Measurements from ENCODE around the gene CDK9. TPM values are rescaled to one million over a fixed set of nuclear protein-coding genes. Genes with fewer than 3 reads are reported as not detected.

CDK9 gene
- total RNA-seq, 4 donors from 2014 or later = 60.7 to 96.3 (median 70.7) TPM

DNA sequence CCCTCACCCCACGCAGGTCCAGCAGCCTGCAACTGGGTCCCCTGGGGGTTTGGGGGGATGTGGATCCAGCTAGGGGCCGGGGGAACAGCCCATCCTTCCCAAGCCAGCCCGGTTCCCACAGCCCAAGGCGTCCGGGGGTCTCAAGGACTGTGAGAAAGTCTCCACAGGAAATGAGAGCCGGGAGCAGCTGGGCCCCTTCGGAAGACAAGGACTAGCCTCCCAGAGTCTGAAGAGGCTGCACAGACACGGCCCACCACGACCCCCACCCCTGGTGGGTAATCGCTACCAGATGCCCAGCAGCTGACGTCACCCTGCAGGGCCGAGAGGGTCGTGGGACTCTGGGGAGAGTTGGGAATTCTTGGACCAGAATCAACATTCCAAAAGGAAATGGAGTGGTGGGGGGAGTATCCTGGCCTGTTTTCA is 17.9 kb upstream of the CDK9 start:
- TF ChIP-seq POLR2A (IDR thresholded peaks at IDR 0.05) = no peak
- TF ChIP-seq, protein P1, sequence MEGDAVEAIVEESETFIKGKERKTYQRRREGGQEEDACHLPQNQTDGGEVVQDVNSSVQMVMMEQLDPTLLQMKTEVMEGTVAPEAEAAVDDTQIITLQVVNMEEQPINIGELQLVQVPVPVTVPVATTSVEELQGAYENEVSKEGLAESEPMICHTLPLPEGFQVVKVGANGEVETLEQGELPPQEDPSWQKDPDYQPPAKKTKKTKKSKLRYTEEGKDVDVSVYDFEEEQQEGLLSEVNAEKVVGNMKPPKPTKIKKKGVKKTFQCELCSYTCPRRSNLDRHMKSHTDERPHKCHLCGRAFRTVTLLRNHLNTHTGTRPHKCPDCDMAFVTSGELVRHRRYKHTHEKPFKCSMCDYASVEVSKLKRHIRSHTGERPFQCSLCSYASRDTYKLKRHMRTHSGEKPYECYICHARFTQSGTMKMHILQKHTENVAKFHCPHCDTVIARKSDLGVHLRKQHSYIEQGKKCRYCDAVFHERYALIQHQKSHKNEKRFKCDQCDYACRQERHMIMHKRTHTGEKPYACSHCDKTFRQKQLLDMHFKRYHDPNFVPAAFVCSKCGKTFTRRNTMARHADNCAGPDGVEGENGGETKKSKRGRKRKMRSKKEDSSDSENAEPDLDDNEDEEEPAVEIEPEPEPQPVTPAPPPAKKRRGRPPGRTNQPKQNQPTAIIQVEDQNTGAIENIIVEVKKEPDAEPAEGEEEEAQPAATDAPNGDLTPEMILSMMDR (IDR thresholded peaks at IDR 0.05) = no peak
- DNase-seq (ENCODE audit: low spot score in 2 of 2) = no peak
- 43 to 57% methylated on average over 13 of the region's 13 CpGs for WGBS, 2 donors
- intact Hi-C loops (cut with DNase I; ENCODE audit: low total_unique reads) = no loop called here
- no peak overlapping the region for H3K4me3 ChIP-seq (ENCODE audit: low read depth, poor library complexity, severe bottlenecking)

- no peak for TF ChIP-seq POLR2A (IDR thresholded peaks at IDR 0.05)
- TF ChIP-seq, protein P1 (IDR thresholded peaks at IDR 0.05) = no peak
- intact Hi-C loops (cut with DNase I; ENCODE audit: low total_unique reads) = no loop called here
- 67 to 70% methylated on average over 8 of the region's 8 CpGs for WGBS, 2 donors
- no peak overlapping the region for H3K4me3 ChIP-seq (ENCODE audit: low read depth, poor library complexity, severe bottlenecking)
- no peak for DNase-seq (ENCODE audit: low spot score in 2 of 2)
These were observed 17.1 kb upstream of the CDK9 start for GRCh38 chr9:127768698-127769097.

- TF ChIP-seq, protein P1 (IDR thresholded peaks at IDR 0.05) = no peak
- TF ChIP-seq POLR2A (IDR thresholded peaks at IDR 0.05) = no peak
- no peak for DNase-seq (ENCODE audit: low spot score in 2 of 2)
- 88 to 94% methylated on average over 5 of the region's 5 CpGs for WGBS, 2 donors
- intact Hi-C loops (cut with DNase I; ENCODE audit: low total_unique reads) = no loop called here
- H3K4me3 ChIP-seq (ENCODE audit: low read depth, poor library complexity, severe bottlenecking) = no peak overlapping the region
These were observed 16.7 kb upstream of the CDK9 start for GRCh38 chr9:127769101-127769500.

- intact Hi-C loops (cut with DNase I; ENCODE audit: low total_unique reads) = no loop called here
- WGBS, 2 donors = 78 to 81% methylated on average over 4 of the region's 4 CpGs
- no peak for DNase-seq (ENCODE audit: low spot score in 2 of 2)
- H3K4me3 ChIP-seq (ENCODE audit: low read depth, poor library complexity, severe bottlenecking) = no peak overlapping the region
- TF ChIP-seq, protein P1 (IDR thresholded peaks at IDR 0.05) = no peak
- no peak for TF ChIP-seq POLR2A (IDR thresholded peaks at IDR 0.05)
These were observed 15.8 kb upstream of the CDK9 start for GRCh38 chr9:127769929-127770582.

GRCh38 chr9:127770583-127770904 is 15.3 kb upstream of the CDK9 start:
- no peak for DNase-seq (ENCODE audit: low spot score in 2 of 2)
- 61 to 66% methylated on average over 3 of the region's 3 CpGs for WGBS, 2 donors
- TF ChIP-seq, protein P1 (IDR thresholded peaks at IDR 0.05) = no peak
- no peak for TF ChIP-seq POLR2A (IDR thresholded peaks at IDR 0.05)
- intact Hi-C loops (cut with DNase I; ENCODE audit: low total_unique reads) = no loop called here
- no peak overlapping the region for H3K4me3 ChIP-seq (ENCODE audit: low read depth, poor library complexity, severe bottlenecking)
